Esophagus squamous epithelium (tissue), 4 donors: ENCODE measurements around the gene CA11.

Source experiments
- CTCF ChIP-seq, 6 experiments: fragments of 450-650 bp in 4 of 6; fragments of 200-600 bp in 2 of 6; sonication (generic) in 2 of 6; IDR thresholded peaks; one replicate each; pipeline ENCODE4 v1.5.1; 2016 to 2019; ENCODE audit warnings: antibody characterized with exemption in 6 of 6, mild to moderate bottlenecking in 4 of 6, moderate library complexity in 4 of 6
- POLR2A ChIP-seq, 4 donors: fragments of 450-650 bp; IDR thresholded peaks; one replicate each; pipeline ENCODE4 v1.6.1; 2017; ENCODE audit warnings: antibody characterized with exemption in 4 of 4, mild to moderate bottlenecking in 4 of 4, moderate library complexity in 3 of 4

DNA sequence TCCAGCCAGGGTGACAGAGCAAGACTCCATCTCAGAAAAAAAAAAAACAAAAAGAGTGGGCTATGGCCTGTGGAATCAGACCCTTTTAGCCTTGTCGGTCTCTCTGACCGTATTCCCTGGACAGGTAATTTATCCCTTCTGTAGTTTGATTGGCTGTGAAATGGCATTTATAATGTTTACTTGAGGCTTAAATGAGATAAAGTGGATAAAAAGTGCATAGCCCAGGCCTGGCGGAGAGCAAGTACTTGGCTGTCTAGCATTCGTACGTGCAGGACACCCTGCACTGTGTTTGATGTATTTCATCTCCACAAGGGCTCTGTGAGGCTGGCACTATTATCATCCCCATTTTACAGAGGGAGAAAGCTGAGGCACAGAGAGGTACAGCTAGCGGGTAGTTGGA lies 19.8 kb upstream of the CA11 start:
- TF ChIP-seq CTCF (IDR thresholded peaks at IDR 0.05) (no peak), POLR2A (IDR thresholded peaks at IDR 0.05) (no peak)
